CD4-positive, alpha-beta T cell (primary cell): ENCODE data around the gene BAG1. TPM values are rescaled to one million over a fixed set of nuclear protein-coding genes. Genes with fewer than 3 reads are reported as not detected.

Experiments
- ATAC-seq: fragments of 200-7000 bp; cut with Tn5 transposase; one replicate; pipeline ENCODE4 v1.10.0; 2022; ENCODE audit warnings: mild to moderate bottlenecking; ENCODE audit not compliant: poor library complexity
- CTCF ChIA-PET: fragments of 350-600 bp; sonication (Branson Sonifier 250); formaldehyde crosslinking; loops from one replicate; lab custom pipeline; 2021; ENCODE audit warnings: antibody characterized with exemption, inconsistent platforms; lab: Charles Lee
- POLR2A ChIA-PET: fragments of 350-600 bp; sonication (Branson Sonifier 250); formaldehyde crosslinking; loops from one replicate; lab custom pipeline; 2021; ENCODE audit warnings: antibody characterized with exemption, inconsistent platforms; lab: Charles Lee
- DNase-seq, 14 experiments: peaks; one replicate each; pipeline ENCODE4 v3.0.0-alpha.2; 2013 to 2020; ENCODE audit warnings: mixed read lengths in 2 of 14
- H3K27ac ChIP-seq, 2 donors: one replicate each; pipeline versions ENCODE4 v1.5.1 to v1.7.0; 2013; ENCODE audit warnings: low read length in 2 of 2, low read depth in 1 of 2, mild to moderate bottlenecking in 1 of 2
- H3K27me3 ChIP-seq, 2 experiments: 1 replicate in 1 of 2; 2 replicates in 1 of 2; pipeline versions ENCODE4 v1.6.1 to v1.7.0; 2013; ENCODE audit warnings: low read length in 2 of 2, control low read depth in 1 of 2, mild to moderate bottlenecking in 1 of 2, moderate library complexity in 1 of 2; ENCODE audit not compliant: insufficient read depth in 2 of 2, control insufficient read depth in 1 of 2
- H3K36me3 ChIP-seq: one replicate; pipeline ENCODE4 v1.6.1; 2013; ENCODE audit warnings: low read length, control low read depth; ENCODE audit not compliant: insufficient read depth
- H3K4me1 ChIP-seq: one replicate; pipeline ENCODE4 v1.6.1; 2013; ENCODE audit warnings: low read length, control low read depth; ENCODE audit not compliant: insufficient read depth
- H3K4me3 ChIP-seq: one replicate; pipeline ENCODE4 v1.5.1; 2013; ENCODE audit warnings: mild to moderate bottlenecking, low read length, moderate library complexity
- H3K9me3 ChIP-seq, 2 experiments: 1 replicate in 1 of 2; 2 replicates in 1 of 2; pipeline versions ENCODE4 v1.6.1 to v1.7.0; 2013; ENCODE audit warnings: low read length in 2 of 2, mild to moderate bottlenecking in 2 of 2, control low read depth in 1 of 2, moderate library complexity in 1 of 2; ENCODE audit not compliant: control insufficient read depth in 1 of 2, insufficient read depth in 1 of 2
- H3K27ac Mint-ChIP-seq: one replicate; pipeline ENCODE4 v1.8.0; 2020; ENCODE audit warnings: mixed read lengths
- H3K27me3 Mint-ChIP-seq: one replicate; pipeline ENCODE4 v1.8.0; 2021; ENCODE audit warnings: mixed read lengths
- H3K36me3 Mint-ChIP-seq: one replicate; pipeline ENCODE4 v1.8.0; 2021; ENCODE audit warnings: low read depth, mixed read lengths
- H3K4me1 Mint-ChIP-seq: one replicate; pipeline ENCODE4 v1.8.0; 2021; ENCODE audit warnings: low read depth, mixed read lengths
- H3K4me3 Mint-ChIP-seq: one replicate; pipeline ENCODE4 v1.8.0; 2020; ENCODE audit warnings: mild to moderate bottlenecking, mixed read lengths
- H3K9me3 Mint-ChIP-seq: one replicate; pipeline ENCODE4 v1.8.0; 2020; ENCODE audit warnings: mixed read lengths
- CTCF ChIP-seq: fragments of 200-600 bp; IDR thresholded peaks from one replicate; pipeline ENCODE4 v1.8.0; 2022; ENCODE audit warnings: antibody characterized with exemption, mild to moderate bottlenecking
- intact Hi-C, 2 experiments: fragments of 100-400 bp; cut with DNase I in 1 of 2; cut with micrococcal nuclease in 1 of 2; formaldehyde crosslinking; loops; one replicate each; pipeline versions ENCODE4 v1.15.1 to v1.9.0; 2023 to 2025; cut with DNase I, micrococcal nuclease
- total RNA-seq, 174 experiments: library from RNA in 2 of 174; stranded (reverse) in 2 of 174; gene quantifications; one replicate each; pipeline ENCODE4 v1.2.3 and lab custom pipeline; 2021 to 2026

Gene BAG1
- total RNA-seq, 2 experiments from 2014 or later = 58.0 to 61.4 TPM

DNA sequence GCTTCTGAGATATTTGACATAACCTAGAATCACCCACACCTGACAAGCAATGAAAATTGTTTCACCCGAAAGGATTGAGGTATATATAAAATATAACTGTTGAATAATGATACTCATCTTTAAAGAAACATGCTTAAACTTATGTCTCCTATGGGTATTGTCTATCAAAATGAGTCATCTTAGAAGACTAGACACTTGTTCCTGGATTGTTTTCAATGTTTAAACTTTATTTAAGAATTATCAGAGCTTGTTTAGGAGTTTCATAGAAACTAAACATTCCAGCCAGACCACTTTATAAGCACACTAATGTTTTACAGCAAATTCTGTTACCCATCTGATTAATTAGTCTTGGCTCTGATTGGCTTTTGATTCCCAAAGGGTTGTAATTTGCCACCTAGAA is 45.4 kb upstream of the BAG1 start:
- Histone ChIP-seq H3K4me3 (no peak overlapping the region), H3K36me3 (peaks cover 98% of the 10 kb centered on the region), H3K9me3 (no peaks in the 10 kb centered on the region), H3K27me3 (no peaks in the 10 kb centered on the region), H3K4me1 (no peaks in the 10 kb centered on the region), H3K27ac (no peak overlapping the region)
- ATAC-seq (no peak), DNase-seq (no peak)
- Mint-ChIP-seq H3K27me3 (no peaks in the 10 kb centered on the region), H3K27ac (no peak overlapping the region), H3K4me1 (no peaks in the 10 kb centered on the region), H3K9me3 (no peaks in the 10 kb centered on the region), H3K36me3 (peaks cover 66% of the 10 kb centered on the region), H3K4me3 (no peak overlapping the region)
- intact Hi-C loops = no loop called here
- POLR2A ChIA-PET = interaction anchor here (0.6 to 1.1 kb wide), 2 partner anchors 16 to 20 kb away, joined by 3 read pairs; partner anchors contain the start of gene NFX1
- CTCF ChIA-PET = no interaction called here
- TF ChIP-seq CTCF = no peak

- H3K27ac ChIP-seq = no peak overlapping the region
- DNase-seq (no peak), ATAC-seq (no peak)
- H3K4me1 ChIP-seq = no peaks in the 10 kb centered on the region
- Mint-ChIP-seq H3K4me3 (no peak overlapping the region), H3K27ac (no peak overlapping the region), H3K27me3 (no peaks in the 10 kb centered on the region), H3K9me3 (no peaks in the 10 kb centered on the region), H3K36me3 (peaks cover 40% of the 10 kb centered on the region), H3K4me1 (peaks cover 4% of the 10 kb centered on the region)
- H3K9me3 ChIP-seq = no peaks in the 10 kb centered on the region
- ChIA-PET POLR2A (no interaction called here), CTCF (no interaction called here)
- H3K27me3 ChIP-seq = no peaks in the 10 kb centered on the region
- intact Hi-C loops = no loop called here
- H3K4me3 ChIP-seq = no peak overlapping the region
- H3K36me3 ChIP-seq = peaks cover 97% of the 10 kb centered on the region
- no peak for TF ChIP-seq CTCF
These were observed 42.6 kb upstream of the BAG1 start for GRCh38 chr9:33307067-33307466.

GRCh38 chr9:33306037-33306436 is 41.5 kb upstream of the BAG1 start:
- ChIA-PET CTCF (no interaction called here), POLR2A (no interaction called here)
- DNase-seq (no peak), ATAC-seq (peak; percentile 34)
- Histone ChIP-seq H3K4me3 (no peak overlapping the region), H3K27ac (no peak overlapping the region), H3K4me1 (no peaks in the 10 kb centered on the region), H3K36me3 (peaks cover 97% of the 10 kb centered on the region), H3K9me3 (no peaks in the 10 kb centered on the region), H3K27me3 (no peaks in the 10 kb centered on the region)
- Mint-ChIP-seq H3K9me3 (no peaks in the 10 kb centered on the region), H3K27me3 (no peaks in the 10 kb centered on the region), H3K27ac (no peak overlapping the region), H3K36me3 (peaks cover 40% of the 10 kb centered on the region), H3K4me3 (no peak overlapping the region), H3K4me1 (peaks cover 7% of the 10 kb centered on the region)
- intact Hi-C loops = no loop called here
- no peak for TF ChIP-seq CTCF
